ENCODE data around the gene NPBWR2. TPM values are rescaled to one million over a fixed set of nuclear protein-coding genes. Genes with fewer than 3 reads are reported as not detected.

NPBWR2 gene, protein sequence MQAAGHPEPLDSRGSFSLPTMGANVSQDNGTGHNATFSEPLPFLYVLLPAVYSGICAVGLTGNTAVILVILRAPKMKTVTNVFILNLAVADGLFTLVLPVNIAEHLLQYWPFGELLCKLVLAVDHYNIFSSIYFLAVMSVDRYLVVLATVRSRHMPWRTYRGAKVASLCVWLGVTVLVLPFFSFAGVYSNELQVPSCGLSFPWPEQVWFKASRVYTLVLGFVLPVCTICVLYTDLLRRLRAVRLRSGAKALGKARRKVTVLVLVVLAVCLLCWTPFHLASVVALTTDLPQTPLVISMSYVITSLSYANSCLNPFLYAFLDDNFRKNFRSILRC
- not detected in 2 replicates for total RNA-seq

DNA sequence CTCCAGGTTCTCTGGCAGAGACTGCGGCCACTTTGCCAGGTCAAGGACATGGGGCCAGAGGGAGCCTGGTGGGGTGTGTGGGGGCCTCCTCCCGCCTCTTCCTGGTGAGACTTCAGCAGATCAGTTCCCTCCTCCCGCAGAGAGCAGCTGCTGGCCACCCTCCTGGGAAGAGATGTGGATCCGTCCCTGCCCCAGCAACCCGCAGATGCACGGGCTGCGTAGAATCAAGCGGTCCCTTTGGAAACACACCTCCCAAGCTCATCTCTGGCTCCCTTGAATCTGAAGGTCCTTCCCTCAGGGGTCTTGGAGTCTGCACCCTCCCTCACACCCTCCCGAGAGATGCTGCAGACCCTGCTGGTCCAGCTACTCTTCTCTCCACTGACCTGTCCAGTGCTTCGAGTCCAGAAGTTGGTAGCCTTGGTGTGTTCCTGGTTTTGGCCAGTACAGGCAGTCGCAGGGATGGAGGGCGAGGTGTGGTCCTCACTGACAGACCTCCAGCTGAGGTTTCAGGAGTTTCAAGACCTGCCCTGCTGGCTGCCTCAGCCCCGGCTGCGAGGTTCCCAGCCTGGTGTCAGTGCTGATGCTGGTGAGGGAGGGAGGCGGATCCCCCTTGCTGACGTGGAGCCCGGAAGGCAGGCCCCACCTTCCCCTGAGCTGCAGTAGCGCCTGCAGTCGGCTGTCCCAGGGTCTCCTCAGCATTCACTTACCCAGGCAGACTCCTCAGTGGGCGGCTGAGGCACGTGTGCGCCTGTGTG lies at the start of gene NPBWR2:
TSS of gene NPBWR2 (minus strand) at position 585 of the 755 bp plus-strand sequence. CDS start 734 bp downstream, outside the sequence.

DNA sequence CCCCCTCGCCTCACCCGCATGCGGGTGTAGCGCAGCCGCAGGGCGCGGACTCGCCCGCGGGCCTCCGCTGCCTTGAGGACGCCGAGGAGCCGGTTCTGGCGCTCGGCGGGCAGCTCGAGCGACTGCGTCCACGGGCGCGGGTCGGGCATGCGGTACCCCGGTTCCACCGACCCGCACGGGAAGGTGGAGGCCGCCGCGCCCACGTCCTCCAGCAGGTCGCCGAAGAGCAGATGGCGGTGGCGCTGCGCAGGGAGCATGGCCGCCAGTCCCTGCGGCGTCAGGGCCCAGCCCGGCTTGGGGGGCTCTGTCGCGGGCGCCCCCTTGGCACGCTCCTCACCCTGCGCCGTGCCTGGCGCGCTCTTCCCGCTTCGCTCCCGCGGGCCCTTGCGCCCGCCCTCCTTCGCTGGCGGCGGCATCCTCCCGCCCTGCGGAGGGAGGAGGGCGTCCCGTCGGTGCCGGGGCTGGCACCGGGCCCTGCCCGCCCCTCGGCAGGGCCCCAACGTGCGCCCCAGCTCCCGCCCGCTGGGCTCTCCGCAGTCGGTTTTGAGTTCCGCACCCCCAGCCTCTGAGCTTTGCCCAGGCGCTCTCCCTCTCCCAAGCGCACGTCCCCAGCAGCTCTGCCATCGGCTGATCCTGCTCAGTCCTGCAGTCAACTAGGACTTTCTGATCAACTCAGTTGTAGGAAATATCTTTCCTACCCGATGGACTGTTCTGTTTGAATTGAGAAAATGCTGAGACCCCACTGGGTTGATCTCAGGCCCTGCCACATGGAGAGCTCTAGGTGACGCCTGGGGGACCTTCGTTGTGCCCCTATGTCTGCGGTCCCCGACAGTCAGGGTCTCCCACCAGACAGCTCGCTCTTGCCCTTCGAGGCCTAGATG lies 23.3 kb downstream of the NPBWR2 start, which contains the start of gene LKAAEAR1:
TSS of gene LKAAEAR1 (minus strand) at position 595 of the 881 bp plus-strand sequence. CDS start at position 416, 179 bp downstream.

DNA sequence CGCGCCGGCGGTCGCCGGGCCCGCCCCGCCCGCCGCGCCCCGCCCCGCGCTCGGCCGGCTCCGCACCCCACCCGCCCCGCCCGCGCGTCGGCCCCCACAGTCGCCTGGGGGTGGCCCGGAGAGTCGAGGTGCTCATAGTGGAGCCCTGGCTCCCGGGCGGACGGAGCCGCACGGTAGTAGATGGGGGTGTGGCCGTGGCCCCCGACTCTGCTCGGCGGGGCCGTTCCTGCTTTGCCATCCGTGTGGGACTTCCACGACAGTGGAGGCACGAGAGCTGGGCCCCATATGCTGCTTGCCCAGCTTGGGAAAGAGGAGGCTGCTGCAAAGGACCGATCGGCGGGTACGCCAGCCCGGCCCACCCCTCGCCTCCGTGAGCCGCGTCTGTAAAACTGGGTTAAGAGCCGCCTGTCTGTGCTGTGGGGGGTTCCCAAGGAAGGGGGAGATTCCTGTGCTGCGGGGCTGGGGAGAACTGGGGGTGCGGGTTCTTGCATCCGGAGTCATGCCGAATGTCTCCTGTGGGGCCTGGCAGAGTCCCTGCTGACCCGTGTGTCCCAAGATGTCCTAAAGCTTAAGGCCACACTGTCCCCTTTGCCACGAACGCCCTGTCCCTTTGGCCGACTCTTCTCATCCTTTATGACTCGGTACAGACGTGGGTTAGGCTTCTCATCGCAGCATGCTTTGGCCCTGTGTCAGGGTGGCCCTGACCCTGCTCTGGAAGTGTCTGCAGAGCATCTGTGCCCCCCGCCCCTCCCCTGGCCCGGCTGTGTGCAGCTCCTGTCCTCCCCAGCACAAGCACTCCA lies 27.2 kb downstream of the NPBWR2 start, which contains the start of gene OPRL1:
TSS of gene OPRL1 (plus strand) at position 70 of the 800 bp plus-strand sequence. CDS start 12,639 bp downstream, outside the sequence.

DNA sequence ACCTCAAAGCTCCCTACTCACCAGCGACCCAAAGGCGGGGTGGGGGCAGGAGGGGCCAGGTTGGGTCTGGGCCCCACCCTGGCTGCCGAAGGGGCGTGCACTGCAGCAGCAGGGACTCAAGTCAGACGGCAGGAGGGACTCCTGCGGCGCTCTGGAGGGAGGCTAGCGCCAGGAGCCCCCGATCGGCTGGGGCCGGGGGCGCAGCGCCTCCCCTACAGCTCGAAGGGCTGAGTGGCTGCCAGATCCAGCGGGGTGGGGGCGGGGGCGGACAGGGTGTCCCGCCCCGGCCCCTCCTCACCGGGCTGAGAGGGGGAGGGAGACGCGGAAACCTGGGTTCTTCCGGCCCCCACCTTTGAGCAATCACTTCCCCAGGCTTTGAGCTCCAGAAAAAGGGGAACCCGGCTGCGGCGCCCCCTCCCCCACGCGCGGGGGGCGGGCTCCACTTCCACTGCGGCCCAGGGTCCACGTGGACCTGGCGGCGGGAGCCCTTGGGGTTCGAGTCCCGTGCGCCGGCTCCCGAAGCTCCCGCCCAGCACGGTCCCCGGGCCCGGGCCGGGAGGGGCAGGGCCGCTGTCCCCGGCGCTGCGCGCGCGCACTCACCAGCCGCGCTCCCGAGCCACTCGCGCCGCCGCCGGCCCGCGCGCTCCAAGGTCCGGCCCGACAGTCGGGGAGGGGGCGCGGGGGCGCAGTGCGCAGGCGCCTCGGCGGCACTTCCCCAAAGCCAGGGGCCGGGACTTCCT lies 27.9 kb downstream of the NPBWR2 start, which contains the start of gene RGS19:
TSS of gene RGS19 (minus strand) at position 246 of the 740 bp plus-strand sequence. CDS start 2,632 bp downstream, outside the sequence.

DNA sequence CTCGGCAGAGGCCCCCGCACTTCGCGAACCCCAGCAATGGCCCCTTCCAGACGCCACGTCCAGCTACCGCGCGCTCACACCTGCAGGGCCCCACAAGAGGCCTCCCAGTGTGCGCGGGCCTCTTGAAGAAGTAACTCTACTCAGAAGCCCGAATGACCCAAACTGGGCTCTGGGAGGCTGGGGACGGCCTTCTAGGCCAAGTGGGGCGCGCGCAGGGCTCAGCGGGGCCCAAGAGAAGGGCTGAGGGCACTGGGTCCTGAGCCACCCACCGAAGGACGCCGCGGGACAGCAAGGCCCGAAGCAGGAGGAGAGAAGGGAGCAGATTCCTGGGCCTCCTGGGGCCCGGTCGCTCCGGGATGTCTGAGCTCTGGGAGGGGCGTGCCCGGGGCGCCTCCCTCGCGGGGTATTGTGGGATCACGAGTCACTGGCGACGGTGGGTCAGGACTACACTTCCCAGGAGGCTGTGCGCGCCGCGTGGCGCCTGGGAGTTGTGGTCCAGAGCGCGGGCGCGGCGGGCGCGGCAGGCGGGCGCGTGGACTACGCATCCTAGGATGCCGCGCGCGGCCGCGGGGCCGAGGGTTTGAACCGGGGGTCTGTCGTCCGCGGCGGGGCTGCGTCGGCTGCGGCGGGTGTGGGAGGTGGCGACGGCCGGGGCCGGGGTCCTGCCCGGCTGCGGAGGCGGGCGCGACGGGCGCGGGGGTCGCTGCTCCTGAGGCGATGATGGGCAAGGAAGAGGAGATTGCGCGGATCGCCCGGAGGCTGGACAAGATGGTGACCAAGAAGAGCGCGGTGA lies 44.6 kb downstream of the NPBWR2 start, which contains the start of gene TCEA2:
TSS of gene TCEA2 (plus strand) at position 603 of the 793 bp plus-strand sequence. CDS start at position 718, 115 bp downstream.

Other genes starting within 250 kb of the NPBWR2 start
- not detected in 2 replicates for gene ABHD16B, start 246.1 kb downstream of the NPBWR2 start, total RNA-seq
- gene TPD52L2, start 242.3 kb downstream of the NPBWR2 start, total RNA-seq = 137 and 175 TPM in 2 replicates
- gene DNAJC5, start 212.4 kb downstream of the NPBWR2 start, total RNA-seq = 73.9 and 78.2 TPM in 2 replicates
- gene UCKL1, start 151.1 kb downstream of the NPBWR2 start, total RNA-seq = 13.5 and 25.9 TPM in 2 replicates
- gene ZNF512B, start 137.6 kb downstream of the NPBWR2 start, total RNA-seq = 5.1 and 8.4 TPM in 2 replicates
- gene SAMD10, start 127.9 kb downstream of the NPBWR2 start, total RNA-seq = 0.38 and 0.56 TPM in 2 replicates
- 49.6 and 65.6 TPM in 2 replicates for gene PRPF6, start 126.4 kb downstream of the NPBWR2 start, total RNA-seq
- gene C20orf204, start 71.4 kb downstream of the NPBWR2 start, total RNA-seq = 0.77 and 0.85 TPM in 2 replicates
- gene SOX18, start 57.9 kb downstream of the NPBWR2 start, total RNA-seq = under 0.01 and 0.19 TPM in 2 replicates
- gene TCEA2, start 44.4 kb downstream of the NPBWR2 start, total RNA-seq = 10.0 and 33.0 TPM in 2 replicates
- 6.3 and 7.0 TPM in 2 replicates for gene RGS19, start 28.0 kb downstream of the NPBWR2 start, total RNA-seq
- gene OPRL1, start 27.5 kb downstream of the NPBWR2 start, total RNA-seq = 0.19 and 2.0 TPM in 2 replicates
- 0.19 TPM in 1 of 2 replicates, not detected in the other for gene LKAAEAR1, start 23.2 kb downstream of the NPBWR2 start, total RNA-seq
- not detected in 2 replicates for gene MYT1, start 56.9 kb upstream of the NPBWR2 start, total RNA-seq
- gene PCMTD2, start 148.2 kb upstream of the NPBWR2 start, total RNA-seq = 25.3 and 44.0 TPM in 2 replicates

Measured in regular cardiac myocyte (primary cell).